Raji (cell line): ENCODE results near the gene ITGB1BP1.

Experiments used
- POLR2A ChIP-seq: IDR thresholded peaks from 2 replicates; pipeline ENCODE4 v1.6.1; 2011; ENCODE audit warnings: low read depth, low read length, control low read depth; ENCODE audit not compliant: insufficient read depth

ITGB1BP1 gene

GRCh38 chr2:9412781-9413180, 10.5 kb downstream of the ITGB1BP1 start:
- TF ChIP-seq POLR2A, result no peak

DNA sequence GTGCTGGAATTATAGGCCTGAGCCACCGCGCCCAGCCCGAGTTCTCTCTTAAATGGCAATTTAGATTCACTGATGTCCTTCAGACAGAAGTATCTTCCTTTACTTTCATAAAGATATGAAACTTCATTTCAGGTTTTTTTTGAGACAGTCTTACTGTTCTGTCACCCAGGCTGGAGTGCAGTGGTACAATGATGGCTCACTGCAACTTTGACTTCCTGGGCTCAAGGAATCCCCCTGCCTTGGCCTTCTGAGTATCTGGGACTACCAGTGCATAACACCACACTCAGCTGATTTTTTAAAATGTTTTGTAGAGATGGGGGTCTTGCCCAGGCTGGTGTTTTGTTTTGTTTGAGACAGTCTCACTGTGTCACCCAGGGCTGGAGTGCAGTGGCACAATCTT, 13.2 kb downstream of the ITGB1BP1 start:
- no peak for TF ChIP-seq POLR2A

DNA sequence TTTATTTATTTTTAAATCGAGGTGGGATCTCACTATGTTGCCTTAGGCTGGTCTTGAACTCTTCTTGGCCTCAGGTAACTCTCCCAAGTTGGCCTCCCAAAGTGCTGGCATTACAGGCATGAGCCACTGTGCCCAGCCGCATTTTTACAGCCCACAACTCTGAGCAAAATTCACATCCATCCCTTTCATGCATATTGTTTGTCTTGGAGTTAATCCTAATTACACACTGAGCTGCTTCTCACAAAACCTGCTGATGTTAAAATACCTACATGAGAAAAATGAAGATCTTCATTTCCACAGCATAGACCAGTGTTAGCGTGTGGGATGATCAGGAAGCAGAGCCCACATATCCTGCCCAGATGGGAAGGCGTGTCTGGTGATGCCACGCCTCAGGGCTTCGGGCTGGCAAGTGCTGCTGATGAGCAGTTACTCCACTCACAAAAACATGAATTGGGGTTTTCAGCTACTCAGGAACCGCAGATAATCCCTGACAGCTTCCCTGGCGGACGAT, 14.6 kb downstream of the ITGB1BP1 start:
- no peak for TF ChIP-seq POLR2A

DNA sequence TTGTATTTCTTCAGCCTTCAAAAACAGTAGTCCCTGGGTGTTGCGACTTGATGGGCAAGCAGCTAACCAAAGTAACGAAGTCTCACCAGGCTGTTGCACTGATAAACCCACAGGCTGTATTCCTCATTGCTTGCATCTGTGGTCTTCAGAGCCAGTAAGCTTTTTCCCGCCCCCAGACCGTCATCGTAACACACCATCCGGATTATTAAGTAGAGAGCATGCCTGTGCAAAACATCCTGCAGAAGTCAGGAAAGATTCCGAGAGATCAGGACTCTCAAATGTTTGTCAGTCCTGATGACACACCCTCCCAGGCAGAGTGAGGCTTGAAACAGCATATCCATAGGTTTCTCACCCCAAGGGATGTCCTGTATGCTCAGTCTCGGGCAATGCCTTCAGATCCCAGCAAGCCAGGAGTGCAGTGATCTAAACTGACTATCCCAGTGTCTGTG, 15.9 kb downstream of the ITGB1BP1 start:
- TF ChIP-seq POLR2A, result no peak

DNA sequence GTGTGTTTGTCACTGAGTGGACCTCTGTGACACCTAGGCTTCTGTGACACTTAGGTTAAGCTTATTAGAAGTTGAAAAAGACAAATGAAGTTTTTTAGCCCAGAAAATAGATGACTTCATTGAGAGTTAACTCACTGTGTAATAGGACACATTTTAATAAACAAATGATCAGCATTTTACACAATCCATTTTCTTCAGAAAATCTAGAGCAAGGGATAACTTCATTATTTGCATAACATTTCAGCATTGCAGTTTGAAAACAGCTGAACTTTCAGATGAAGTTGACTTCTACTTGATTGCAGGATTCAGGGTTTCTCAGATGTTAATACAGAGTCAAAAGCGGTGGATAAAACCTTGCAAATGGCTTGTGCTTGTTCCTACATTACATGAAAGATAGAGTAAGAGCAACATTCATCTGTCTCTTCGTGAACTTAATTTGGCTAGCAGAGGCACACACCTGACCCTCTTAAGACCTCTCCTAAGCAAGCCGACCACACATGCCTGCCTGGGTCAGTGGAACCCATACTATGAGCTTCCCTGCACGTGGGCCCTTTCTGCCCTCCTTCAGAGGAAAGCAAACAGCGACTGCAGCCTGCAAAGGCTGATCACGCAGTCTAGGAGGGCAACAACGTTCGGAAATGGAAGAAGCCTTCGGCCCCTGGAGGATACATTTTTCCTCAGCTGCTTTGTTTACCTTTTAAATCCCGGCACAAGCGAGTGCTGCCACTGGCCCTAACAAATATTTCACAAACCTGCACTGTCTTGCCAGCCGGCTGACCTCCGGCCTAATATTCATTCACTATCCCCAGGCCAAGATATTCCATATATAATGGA, 16.6 kb downstream of the ITGB1BP1 start:
- TF ChIP-seq POLR2A, result no peak

GRCh38 chr2:9405636-9406035, 17.7 kb downstream of the ITGB1BP1 start:
- no peak for TF ChIP-seq POLR2A

DNA sequence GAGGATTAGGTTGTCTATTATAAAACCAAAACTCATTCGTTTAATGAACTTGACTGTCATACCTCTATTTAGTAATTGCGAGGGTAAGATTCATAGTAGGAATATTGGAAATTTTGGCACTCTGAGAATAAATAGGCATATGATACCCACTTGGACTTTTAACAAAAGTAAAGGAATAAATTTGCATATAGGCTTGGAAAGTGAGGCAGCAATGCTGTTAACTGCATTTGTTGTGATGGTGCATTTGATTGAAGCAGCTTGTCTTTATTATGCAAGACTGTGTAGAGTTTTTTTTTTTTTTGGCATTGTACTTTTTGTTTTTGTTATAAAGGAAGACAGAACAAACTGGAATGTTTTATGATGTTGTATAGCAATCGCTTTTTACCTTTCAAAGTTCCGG, 18.9 kb downstream of the ITGB1BP1 start:
- no peak for TF ChIP-seq POLR2A

- no peak for TF ChIP-seq POLR2A
These were observed 19.4 kb downstream of the ITGB1BP1 start for GRCh38 chr2:9403924-9404323.

- TF ChIP-seq POLR2A, result no peak
These were observed 21.5 kb downstream of the ITGB1BP1 start for GRCh38 chr2:9401646-9402371.

GRCh38 chr2:9401059-9401547, 22.2 kb downstream of the ITGB1BP1 start:
- no peak for TF ChIP-seq POLR2A

DNA sequence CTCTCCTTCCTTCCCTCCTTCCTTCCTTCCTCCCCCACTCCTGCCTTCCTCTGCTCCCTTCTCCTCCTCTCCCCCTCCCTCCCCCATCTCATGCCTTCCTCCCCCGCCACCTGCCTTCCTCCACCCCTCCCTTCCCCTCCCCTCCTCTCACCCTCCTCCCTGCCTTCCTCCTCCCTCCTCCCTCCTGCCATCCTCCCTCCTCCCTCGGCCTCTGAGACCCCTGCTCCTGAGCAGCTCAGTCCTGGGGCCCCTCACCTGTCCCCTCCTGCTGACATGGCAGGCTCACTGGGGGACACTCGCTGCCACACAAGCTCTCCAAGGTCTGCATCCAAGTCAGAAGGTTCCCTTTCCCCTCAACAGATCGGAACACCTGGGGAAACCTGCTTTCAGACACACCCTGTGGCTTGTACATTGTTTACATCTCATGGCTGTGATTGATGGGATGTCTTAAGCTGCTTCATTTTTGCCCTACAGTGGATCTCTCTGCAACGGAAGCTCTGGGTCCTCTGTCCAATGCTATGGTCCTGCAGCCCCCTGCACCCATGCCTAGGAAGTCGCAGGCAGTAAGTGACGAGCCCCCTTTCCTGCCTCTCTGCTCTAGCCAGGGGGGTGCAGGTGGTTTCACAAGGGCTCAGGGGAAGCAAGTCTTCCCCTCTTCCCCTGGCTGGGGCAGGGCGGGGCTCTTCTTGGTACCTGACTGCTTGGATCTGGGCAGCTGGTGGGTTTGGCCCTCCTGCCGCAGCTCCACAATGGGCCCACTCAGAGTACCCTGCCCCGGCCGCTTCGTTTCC, 22.9 kb downstream of the ITGB1BP1 start:
- no peak for TF ChIP-seq POLR2A

GRCh38 chr2:9398881-9399780, 24.2 kb downstream of the ITGB1BP1 start:
- TF ChIP-seq POLR2A, result no peak

GRCh38 chr2:9397201-9397600, 26.1 kb downstream of the ITGB1BP1 start:
- TF ChIP-seq POLR2A, result no peak

GRCh38 chr2:9394816-9395215, 28.5 kb downstream of the ITGB1BP1 start:
- no peak for TF ChIP-seq POLR2A

DNA sequence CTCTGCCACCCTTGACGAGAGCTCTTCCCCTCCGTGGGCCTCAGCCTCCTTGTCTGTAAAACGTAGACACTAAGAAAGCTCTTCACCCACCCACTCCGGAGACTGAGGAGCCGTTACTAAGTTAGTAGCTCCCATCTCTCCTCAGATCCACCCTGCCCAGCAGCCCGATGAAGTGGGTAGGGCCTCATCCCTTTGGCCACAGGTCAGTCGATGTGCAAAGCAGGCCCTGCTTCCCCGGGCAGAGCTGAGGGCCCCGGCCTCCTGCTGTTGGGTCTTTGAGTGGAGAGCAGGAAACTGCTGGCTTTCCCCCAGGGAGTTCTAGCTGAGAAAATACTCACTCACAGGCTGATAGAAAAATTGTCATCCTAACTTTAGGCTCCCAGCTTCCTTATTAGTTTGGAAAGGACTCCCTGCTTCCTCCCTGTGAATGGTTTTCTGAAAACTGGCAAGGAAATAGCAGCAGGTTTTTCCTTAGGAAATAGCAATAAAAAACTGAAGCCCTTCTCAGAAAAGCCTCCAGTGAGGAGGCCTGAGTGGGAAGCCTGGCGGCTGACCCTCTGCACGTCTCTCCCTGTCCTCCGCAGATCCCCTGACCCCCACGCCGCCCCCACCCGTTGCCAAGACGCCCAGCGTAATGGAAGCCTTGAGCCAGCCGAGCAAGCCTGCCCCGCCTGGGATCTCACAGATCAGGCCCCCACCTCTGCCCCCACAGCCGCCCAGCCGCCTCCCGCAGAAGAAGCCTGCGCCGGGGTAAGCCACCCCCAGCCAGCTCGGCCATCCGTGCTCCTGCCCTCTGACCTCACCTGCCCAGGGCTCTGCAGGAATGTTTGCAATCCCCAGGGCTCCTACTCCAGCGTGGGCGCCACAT, 30.2 kb downstream of the ITGB1BP1 start:
- no peak for TF ChIP-seq POLR2A
